A204.1 (cell line): Measurements from ENCODE around the gene STAT4.

Source experiments
- FAIRE-seq: peaks from 2 replicates; lab custom pipeline; 2012; peaks lifted over from hg19 to GRCh38; lab: Jason Lieb, UNC

The STAT4 gene, protein sequence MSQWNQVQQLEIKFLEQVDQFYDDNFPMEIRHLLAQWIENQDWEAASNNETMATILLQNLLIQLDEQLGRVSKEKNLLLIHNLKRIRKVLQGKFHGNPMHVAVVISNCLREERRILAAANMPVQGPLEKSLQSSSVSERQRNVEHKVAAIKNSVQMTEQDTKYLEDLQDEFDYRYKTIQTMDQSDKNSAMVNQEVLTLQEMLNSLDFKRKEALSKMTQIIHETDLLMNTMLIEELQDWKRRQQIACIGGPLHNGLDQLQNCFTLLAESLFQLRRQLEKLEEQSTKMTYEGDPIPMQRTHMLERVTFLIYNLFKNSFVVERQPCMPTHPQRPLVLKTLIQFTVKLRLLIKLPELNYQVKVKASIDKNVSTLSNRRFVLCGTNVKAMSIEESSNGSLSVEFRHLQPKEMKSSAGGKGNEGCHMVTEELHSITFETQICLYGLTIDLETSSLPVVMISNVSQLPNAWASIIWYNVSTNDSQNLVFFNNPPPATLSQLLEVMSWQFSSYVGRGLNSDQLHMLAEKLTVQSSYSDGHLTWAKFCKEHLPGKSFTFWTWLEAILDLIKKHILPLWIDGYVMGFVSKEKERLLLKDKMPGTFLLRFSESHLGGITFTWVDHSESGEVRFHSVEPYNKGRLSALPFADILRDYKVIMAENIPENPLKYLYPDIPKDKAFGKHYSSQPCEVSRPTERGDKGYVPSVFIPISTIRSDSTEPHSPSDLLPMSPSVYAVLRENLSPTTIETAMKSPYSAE

GRCh38 chr2:191150600-191151330, at the start of gene STAT4:
Gene STAT4 (minus strand): TSS chr2:191150994. CDS start chr2:191148203, 2,791 bp downstream.
- no peak for FAIRE-seq

DNA sequence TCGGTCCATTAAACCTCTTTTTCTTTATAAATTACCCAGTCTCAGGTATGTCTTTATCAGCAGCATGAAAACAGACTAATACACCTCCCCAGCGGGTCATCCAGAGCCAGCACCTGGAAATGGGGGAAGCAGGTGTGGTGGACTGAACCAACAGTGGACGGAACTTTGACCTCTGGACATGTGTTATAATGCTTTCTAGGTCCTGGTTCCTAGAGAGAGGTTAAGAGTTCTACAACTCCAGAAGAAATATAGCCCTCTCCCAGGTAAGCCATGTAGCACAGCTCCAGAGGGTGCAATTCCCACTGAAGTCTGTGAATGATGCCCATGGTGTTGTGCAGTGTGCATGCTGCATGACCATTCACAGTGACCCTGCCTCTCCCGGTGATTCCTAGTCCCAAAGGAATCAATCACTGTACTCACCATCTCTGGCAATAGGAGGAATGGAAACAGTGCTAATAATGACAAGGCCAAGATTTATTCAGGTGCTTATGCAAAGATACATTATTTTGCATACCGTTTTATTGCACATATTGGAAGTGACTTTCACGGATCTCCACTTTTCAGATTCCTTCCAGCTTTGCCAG, 49.2 kb upstream of the STAT4 start:
- no peak for FAIRE-seq

- FAIRE-seq, result no peak
These were observed 47.5 kb upstream of the STAT4 start for GRCh38 chr2:191198271-191198670.

- FAIRE-seq, result no peak
These were observed 46.3 kb upstream of the STAT4 start for GRCh38 chr2:191197096-191197495.

- FAIRE-seq, result no peak
These were observed 44.2 kb upstream of the STAT4 start for GRCh38 chr2:191195021-191195420.

- no peak for FAIRE-seq
These were observed 40.2 kb upstream of the STAT4 start for GRCh38 chr2:191190861-191191552.

GRCh38 chr2:191190435-191190834, 39.6 kb upstream of the STAT4 start:
- FAIRE-seq, result no peak

DNA sequence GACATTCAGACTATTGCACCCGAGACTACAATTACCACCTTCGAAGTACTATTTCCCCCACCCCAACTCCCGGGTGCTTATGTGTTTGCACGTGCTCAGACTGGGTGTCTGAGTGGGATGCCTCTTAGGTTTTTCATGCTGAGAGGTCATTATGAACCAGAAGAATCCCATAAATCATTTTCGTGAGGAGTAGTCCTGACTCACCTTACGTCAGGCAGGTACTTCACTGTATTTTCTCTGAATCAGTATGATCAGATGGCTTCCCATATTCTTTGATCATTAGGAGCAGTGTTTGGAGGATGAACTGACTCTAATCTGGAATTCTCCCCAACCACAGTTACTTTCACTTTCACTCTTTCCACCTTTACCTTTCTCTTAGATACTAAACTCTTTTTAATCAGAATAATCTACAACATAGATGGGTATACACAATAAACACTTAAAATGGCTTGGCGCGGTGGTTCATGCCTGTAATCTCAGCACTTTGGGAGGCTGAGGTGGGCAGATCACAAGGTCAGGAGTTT, 38.4 kb upstream of the STAT4 start:
- FAIRE-seq, result no peak

DNA sequence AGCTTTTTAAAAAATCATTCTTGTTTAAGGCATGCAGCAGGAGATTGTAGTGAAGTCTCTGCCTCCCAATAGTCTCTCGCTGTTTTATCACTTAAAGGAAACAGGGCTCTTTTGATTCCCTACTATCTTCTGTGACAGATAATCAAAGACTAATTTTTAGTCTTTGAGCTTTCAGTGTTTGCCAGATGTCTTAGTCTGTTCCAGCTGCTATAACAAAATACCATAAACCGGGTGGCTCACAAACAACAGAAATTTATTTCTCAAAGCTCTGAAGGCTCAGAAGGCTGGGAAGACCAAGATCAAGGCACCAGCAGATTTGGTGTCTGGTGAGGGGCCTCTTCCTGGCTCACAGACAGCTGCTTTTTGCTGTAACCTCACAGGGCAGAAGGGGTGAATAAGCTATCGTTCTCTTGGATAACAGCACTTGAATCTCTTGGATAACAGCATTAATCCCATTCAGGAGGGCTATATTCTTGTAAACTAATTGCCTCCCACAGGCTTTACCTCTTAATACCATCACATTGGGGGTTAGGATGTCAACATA, 37.8 kb upstream of the STAT4 start:
- FAIRE-seq, result no peak

DNA sequence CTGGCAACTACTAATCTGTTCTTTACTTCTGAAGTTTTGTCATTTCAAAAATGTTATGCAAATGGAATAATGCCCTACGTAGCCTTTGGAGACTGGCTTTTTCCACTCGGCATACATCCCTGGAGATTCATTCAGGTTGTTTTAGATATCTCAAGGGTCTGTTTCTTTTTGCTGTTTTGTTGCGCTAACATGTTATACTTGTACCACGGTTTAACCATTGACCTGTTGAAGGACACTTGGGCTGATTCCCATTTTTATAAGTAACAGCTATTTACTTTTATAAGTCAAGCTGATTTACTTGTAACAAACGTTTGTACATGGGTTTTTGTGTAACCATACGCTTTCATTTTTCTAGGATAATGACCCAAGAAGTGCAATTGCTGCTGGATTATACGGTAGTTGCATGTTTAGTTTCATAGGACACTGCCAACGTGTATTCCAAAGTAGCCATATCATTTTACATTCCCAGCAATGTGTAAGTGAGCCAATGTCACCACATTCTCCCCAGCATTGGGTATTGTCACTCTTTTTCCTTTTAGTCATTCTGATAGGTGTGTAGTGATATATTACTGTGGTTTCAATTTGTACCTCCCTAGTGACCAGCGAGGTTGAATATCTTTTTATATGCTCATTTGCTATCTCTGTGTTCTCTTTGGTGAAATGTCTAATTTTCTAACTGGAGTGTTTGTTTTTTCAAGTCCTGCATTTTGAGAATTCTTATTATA, 36.5 kb upstream of the STAT4 start:
- no peak for FAIRE-seq

- no peak for FAIRE-seq
These were observed 33.7 kb upstream of the STAT4 start for GRCh38 chr2:191184457-191184856.

DNA sequence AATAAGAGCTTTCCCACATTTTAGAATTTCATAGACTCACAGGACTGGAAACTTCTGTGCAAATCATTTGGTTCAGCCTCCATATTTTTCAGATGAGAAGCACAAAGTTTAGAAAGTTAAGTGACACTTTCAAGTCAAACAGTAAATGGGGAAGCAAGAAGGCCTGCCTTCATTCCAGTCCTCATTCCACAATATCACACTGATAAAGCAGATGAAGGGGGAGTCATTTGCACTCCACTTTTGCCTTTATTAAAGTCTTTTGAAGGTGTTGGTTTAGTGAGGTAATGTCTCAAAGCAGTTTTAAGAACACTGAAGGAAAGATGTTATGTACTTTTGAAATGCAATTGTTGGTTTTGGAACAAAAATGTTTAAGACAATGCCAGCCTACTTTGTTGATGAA, 32.7 kb upstream of the STAT4 start:
- no peak for FAIRE-seq

GRCh38 chr2:191183081-191183480, 32.3 kb upstream of the STAT4 start:
- no peak for FAIRE-seq

DNA sequence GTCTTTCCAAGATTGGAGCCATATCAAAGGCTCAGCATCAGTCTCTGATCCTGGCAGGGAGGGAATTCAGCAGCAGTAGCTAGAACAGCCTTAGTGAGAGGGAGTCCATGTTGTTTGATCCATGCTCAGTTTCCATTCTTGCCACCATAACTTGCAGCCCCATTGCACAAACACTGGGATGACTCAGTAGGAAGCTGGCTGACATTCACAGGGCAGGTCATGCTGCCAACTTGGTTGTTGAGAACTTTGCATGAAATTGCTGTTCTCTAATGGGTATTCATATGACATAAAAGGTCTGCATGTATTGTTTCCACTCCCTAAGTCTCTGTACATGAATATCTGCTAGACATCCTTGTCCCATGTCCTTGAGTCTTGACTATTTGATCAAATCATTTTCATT, 29.9 kb upstream of the STAT4 start:
- FAIRE-seq, result no peak

GRCh38 chr2:191180276-191180675, 29.5 kb upstream of the STAT4 start:
- FAIRE-seq, result no peak

DNA sequence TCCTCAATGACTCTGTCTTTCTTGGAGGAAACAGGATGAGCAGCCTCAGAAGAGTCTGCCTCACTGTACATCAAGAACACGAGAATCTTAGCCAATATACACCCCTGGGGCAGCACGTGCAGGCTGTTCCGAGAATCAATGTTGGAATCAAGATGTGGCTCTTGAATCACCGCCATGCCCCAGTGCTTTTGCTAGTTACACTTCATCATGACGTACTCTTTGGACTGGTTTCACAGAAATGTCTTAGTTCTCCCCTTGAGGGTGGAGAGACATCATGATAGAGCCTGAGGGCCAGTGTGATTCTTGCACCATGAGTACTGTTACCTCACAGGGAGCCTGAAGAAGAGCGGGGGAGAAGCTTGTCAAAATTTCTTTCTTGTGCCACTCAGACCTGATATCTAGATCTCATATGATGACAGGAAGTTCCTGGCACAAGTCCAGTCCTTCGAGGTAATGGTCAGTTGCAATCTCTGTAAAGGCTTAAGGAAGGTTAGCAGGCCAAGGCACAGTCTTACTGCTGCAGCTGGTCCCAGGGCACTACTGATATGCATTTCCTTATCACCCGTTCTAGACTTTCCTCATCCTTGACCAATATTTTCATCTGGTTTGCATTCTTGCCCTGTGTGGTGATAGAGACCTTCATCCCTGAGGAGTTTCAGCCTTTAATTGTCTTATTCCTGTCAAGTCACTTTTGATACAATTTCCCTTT, 28.2 kb upstream of the STAT4 start:
- FAIRE-seq, result no peak

DNA sequence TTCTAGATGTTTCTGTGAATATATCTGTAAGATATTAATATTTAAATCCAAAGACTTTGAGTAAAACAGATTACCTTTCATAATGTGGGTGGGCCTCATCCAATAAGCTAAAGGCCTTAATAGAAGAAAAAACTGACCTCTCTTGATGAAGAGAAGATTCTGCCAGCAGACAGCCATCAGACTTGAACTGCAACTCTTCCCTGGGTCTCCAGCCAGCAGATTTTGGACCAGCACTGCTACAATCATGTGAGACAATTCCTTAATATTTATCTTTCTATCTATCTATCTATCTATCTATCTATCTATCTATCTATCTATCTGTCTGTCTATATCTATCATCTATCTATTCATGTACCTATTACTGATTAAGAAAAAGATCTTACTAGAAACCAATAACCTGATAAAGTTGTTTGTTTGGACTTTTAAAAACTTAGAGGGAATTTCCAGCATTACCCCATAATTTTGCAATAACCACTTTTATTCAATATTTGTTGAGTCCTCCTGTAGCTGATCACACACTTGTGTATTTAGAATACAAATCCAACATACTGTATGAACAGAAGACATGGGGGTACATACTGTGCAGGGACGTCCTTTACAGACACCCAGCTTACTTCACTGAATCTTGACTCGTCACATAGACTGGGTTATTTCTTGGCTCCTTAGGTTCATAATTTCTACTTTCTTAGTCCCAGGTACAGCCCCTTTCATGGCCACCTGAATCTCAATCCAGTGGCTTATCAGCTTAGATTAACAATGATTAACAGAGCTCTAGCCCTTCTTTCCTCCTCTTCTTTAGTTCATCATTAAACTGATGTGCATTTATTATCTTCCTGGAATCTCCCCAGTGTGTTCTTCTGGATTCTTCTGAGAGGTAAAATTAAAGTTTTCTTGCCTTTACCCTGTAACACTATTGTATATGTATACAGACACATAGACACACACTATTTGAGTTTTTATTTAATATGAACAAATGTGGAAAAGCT, 27.2 kb upstream of the STAT4 start:
- no peak for FAIRE-seq

GRCh38 chr2:191176801-191177438, 26.1 kb upstream of the STAT4 start:
- no peak for FAIRE-seq
